Activated CD4-positive, CD25-positive, alpha-beta regulatory T cell treated with anti-CD3 and anti-CD28 coated beads, Interleukin-2, amount 50 U/mL, for 72 hours (primary cell): ENCODE results near the gene PSD2.
"Not testable (repeated sequence)": the region's sequence is repeated elsewhere in the genome, so short reads cannot be mapped to it uniquely, and the experiment has no call there.

Source experiments
- DNase-seq: peaks from one replicate; pipeline ENCODE4 v3.0.0; 2021

Gene PSD2

DNA sequence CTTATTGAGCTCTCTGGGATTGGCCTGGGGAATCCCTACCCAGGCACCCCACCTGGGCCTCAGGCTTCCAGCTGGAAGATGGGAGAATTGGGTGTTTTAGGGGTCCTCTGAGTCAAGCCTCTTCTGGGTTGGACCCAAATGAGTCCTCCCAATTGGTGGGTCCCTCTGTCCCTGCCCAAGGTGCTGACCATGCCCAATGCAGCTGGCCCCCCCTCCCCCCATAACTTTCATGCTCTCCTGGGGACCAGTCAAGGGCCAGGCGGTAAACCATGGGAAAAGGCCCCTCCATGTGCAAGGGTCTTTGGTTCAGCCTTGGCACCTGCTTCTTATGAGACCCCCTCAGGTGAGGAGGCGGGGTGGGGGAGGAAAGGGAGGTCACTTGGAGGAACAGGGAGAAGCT, 3.4 kb upstream of the PSD2 start:
- DNase-seq: no peak

DNA sequence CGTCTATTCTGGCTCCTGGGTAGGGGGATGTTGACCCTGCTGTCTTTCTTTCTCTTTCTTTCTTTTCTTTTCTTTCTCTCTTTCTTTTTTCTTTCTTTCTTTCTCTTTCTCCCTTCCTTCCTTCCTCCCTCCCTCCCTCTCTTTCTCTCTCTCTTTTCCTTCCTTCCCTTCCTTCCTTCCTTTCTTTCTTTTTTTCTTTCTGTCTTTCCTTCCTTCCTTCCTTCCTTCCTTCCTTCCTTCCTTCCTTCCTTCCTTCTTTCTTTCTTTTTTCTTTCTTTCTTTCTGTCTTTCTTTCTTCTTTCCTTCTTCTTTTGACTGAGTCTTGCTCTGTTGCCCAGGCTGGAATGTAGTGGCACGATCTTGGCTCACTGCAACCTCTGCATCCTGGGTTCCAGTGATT, 3.0 kb upstream of the PSD2 start:
- DNase-seq: not testable (repeated sequence)

DNA sequence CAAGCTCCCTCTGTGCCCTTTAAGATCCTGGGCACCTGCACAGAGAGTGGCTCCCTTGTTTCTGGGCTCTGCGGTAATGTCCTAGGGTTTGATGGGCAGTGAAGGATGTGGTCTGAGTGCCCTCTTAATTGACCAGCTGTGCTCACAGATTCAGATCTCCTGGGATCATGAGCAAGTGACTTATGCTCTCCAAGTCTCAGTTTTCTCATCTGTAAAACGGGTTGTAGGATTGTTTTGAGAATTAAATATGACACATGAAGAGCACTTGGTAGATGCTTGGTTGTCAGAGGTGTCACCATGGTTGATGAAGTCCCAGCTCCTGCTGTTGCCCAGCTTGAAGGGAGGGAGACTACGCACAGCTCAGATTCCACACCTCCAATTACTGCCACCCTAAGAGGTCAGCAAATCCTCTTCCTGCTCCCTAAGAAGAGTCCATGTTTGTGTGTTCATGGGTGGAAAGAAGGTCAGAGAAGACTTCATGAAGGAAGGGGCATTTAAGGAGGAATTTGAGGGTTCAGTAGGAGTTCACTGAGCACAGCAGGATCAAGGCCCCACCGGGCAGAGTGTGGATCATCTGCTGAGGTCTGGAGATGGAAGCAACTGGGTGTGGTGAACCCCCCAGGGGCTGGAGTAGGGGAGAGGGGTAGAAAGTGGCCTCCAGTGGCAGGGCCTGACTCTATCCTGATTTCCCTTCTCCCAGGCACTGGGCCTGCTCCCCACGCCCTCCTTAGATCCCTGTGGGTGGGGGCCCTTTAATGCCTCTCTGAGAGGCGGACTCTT, 1.4 kb upstream of the PSD2 start:
- DNase-seq: no peak

DNA sequence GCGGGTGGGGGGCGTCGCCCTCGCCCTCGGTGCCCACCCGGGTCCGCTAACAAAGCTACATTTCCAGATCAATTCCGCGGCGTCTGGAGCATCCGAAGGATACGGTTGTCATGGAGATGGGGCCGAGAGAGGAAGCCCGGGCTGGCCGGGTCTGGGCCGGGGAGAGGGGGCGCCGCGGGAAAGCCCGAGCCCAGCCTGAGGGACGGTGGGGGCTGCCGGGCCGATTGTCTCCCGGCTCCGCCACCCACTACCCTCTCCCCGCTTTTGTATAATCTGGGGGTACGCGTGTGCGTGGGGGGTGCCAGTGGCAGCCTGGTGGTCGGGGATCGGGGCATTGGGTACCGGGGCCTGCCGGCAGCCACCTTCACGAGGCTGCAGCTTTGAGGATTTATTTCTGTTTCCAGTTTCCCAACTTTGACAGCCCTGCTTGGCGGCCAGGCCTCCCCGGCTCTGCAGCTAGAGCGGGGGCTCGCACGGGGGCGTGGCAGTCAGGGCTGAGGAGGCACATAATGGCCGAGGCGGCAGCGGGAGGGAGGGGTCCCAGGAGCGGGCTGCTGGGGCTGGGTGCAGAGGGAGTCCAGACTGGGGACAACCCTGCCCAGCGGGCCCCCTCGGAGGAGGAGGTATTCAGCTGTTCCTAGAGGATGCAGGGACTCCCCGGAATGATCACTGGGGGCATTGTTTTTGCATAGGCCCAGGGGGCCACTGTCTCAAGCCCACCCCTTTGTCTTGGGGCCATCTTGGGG, 626 bp downstream of the PSD2 start:
- no peak for DNase-seq

DNA sequence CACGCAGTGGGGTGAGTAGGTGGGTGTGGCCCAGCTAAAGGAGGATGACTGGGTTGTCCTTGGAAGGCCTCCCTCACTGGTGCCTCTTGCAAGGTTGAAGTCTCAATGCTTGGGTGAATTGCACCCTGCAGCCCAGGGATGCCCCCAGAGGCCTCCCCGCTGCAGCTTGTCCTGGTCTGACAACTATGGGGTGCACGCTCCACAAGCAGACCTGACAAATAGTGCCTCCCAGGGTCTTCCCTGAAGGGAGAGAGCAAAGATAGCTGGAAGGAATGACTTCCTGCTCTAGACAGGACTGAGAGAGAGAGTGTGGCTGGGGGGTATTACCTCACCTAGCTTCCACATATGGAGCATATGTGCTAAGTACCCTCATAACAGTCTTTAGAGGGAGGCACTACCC, 1.7 kb downstream of the PSD2 start:
- no peak for DNase-seq

DNA sequence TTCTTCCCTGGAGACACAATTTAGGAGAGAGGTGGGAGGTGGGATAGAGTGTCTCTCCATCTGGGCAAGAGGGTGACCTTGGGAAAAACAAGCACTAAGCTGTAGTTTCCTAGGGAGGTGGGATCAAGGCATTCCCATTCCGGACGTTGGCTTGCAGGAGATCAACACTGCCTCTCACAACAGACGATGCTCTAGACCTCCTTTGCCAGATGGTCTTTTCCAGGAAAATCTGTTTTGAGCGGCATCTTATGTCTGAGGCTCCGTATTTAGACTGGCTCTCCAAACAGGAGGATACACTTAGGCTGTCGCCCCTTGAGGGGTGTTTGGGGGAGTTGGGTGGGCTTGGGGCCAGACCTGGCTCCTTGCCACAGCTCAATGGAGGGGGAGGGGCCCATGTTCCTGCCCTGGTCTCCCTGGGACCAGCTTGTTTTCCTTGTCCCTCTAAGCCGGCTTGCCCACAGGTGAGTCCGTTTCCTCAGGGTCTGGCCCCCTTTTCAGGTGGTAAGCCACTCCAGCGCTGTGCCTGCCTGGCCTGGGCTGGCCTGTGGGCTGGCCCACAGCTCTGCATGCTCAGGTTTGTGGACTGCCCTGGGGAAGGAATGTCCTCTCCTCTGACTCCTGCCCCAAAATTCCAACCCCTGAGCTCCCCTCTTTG, 2.4 kb downstream of the PSD2 start:
- no peak for DNase-seq

DNA sequence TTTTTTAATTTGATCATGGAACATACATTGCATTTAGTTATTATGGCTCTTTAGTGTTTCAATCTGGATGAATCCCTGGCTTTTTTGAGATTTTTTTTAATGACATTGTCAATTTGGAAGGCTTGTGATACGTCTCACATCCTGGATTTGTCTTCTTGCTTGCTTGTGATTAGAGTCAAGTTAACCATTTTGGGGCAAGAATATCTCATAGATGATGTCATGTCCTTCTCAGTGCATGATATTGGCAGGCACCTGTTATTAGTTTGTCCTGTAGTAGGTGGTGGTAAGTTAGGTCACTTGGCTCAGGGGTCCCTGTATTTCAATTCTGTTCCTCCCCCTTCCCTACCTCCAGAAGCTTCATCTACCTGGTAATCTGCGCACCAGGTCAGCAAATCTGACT, 3.3 kb downstream of the PSD2 start:
- DNase-seq: no peak

DNA sequence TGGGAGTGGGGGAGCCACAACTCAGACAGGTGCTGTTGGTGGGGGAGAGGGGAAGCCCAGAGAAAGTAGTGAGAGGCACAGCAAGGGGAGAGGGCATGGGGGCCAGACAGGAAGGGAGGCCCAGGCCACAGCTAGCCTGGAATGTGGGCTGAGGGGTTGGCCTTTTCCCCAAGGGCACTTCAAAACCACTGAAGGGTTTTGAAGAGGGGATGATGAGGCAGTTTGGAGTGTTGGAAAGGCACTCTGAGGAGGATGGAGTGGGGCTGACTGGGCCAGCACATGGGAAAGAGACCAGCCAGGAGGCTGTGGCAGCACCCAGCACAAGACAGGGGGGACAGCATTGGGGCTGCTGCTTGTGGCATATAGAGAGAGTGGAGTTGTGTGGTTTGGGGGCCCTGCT, 3.8 kb downstream of the PSD2 start:
- no peak for DNase-seq

DNA sequence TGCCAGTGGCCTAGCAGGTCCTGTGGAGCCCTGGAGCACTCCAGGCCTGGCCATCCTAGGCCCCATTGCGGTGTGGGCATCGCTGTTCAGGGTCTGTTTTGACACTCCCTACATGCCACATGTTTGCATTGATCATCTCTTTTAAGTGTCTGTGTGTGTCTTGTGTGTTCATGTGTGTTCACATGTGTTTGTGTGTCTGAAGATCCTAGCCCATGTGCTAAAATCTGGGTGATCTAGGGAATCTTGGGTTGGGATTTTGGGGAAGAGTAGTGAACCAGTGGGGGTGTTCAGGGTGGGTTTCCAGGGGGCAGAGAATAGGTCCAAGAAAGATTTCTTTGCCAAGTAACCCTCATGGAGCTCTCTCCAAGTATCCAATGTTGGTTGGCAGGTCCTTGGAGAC, 8.4 kb downstream of the PSD2 start:
- no peak for DNase-seq

DNA sequence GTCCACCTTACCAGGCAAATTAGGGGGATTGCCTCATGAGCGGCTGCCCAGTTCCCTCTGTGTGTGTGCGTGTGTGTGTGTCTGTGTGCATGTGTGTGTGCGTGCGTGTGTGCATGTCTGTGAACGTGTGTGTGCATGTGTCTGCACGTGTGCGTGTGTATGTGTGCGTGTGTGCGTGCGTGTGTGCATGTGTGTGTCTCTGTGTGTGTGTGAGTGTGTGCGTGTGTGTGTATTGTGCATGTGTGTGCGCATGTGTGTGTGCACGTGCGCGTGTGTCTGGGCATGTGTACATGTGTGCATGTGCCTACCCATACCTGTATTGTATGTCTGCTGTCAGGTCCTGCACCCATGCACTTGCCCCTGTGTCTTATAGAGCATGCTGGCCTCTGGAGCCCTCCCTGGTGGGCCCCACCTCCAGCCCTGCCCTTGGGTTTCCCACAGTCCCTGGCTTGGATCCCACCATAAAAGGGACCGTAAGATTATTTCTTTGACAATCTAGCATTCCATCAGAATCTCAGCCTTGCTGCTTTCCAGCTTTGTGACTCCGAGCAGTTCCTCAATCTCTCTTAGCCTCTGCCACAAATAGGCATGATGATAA, 9.3 kb downstream of the PSD2 start:
- DNase-seq: no peak

DNA sequence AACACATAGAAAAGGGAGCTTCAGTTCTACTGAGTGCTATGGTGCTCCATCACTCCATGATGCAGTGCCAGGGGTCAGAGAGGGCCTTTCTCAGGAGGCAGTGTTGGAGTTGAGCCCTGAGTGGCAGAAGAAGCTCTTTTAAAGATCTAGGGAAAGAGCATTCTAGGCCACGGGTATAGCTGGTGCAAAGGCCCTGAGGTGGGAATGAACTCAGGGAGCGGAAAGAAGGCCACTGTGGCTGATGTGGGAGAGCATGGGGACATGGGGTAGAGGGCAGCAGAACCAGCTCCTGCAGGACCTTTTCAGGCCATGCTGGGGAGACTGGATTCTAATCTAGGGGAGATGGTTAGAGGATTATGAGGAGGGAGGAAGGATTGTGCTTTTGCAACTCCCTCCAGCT, 9.9 kb downstream of the PSD2 start:
- DNase-seq: no peak

DNA sequence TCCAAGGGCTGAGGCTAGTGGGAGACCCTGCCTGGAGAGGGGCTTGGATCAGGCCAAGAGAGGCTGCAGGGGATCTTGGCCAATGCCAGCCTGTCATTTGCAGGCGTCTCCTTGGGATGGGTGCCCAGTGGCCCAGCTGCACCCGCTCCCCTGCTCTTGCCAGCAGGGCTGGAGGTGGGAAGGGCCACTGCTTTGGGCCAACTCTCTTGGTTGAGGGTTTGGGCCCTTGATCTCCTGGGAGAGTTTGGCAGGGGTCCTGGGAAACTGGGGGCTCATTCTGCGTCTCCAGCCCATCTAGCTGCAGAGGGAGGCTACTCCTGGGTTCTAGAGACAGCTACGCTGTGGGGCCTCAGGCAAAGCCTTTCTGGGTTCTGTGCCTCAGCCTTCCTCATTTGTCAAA, 10.5 kb downstream of the PSD2 start:
- no peak for DNase-seq

DNA sequence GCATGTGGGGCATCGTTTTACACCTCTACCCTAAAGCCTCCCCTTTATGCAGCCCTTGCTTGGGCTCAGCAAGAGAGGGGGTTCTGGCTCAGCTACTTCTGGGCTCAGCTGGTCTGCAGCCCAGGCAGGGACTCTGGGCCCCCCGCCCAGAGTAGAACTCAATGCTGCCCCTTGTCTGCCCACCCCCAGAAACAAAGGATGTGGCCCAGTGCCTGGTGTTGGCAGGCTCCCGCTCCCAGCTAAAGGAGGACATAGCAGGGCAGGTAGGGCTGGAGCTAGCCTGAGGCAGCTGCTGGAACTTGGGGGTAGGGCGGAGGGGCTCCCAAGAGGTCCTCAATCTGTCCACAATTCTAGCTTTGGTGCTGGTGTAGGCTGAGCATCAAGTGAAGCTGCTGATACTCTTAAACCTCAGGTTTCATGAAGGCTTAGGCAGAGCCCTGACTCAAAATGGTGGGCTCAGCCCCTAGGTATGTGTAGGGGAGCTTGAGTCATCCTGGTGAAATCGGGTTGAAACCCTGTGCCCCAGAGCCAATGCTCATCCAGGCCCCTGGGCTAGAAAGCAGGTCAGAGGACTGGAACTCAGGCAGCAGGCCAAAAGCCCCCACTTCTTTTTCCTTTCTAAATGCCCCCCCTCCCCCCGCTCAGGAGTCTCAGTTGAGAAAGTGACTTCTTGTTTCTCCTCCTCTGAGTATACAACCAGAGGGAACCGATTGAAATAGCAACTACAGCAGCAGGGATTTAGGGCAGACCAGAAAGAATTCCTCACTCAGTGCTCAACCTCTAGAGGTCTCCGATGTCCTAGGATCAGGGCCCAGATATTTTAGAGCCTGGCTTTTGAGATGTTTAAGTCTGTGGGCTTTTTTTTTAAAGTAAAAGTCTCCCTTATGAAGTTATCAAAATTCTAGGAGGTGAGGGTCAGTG, 11.4 kb downstream of the PSD2 start:
- no peak for DNase-seq

DNA sequence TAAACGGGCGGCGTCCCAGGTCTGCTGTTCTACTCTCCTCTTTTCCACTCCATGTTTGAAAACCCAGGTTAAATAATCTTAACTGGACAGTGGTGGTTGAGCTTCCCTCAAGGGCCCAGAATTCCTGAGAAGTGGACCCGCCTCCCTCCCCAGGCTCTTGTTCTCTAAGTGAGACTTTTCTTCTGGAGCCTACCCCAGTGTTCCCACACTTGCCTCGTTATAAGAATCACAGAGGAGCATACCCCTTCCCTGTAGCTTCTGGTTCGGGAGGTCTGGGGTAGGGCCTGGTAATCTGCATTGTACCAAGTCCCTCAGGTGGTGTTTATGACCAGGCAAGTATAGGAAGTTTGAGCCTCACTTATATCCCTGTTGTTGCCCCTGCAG, 12.0 kb downstream of the PSD2 start:
- DNase-seq: no peak

DNA sequence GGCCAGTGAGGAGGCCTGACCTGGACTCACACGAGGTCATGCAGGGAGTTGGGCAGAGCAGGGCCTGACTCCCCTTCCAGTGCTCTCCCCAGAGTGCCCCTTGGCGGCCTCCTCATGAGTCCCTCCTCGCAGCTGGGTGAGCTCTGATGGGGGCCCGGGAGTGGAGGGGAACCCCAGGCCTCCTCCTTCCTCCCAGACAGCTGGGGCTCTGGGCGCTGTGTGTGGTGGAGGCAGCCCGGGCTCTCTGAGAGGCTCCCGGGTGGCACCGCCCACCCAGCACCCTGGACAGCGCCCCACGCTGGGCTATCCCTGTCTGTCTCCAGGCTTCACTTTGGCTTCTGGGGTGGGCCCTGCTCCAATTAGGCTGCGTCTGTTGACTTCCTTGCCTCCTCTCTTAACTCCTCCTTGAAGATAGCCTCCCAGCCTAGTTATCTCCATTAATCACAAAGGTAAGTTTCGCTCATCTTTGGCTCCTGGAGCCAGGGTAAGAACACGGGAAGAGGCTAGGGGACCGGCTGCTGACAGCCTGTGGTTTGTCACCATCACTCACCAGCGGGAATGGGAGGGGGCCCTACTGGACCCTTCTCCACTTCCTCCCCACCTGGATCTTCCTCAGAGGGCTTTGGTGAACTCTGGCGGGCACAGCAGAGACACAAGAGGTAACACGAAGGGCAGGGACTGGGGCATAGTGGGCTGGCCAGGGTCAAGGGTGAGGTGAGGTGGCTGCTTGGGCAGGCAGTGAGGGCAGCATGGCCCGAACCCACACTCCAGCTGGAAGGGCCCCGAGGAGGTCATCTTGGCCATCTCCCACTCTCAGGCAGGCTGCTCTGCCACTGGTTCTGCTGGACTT, 13.1 kb downstream of the PSD2 start:
- no peak for DNase-seq

DNA sequence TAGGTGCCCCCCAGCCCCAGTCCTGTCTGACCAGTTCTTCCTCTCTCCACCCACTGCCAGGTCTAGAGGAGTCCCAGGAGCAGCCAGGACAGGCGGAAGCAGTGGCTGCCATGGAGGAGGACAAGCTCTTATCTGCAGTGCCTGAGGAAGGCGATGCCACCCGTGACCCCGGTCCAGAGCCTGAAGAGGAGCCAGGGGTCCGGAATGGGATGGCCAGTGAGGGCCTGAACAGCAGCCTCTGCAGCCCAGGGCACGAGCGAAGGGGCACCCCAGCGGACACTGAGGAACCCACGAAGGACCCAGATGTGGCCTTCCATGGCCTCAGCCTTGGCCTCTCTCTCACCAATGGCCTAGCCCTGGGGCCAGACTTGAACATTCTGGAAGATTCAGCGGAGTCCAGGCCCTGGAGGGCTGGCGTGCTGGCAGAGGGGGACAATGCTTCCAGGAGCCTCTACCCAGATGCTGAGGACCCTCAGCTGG, 13.8 kb downstream of the PSD2 start:
- DNase-seq: no peak

DNA sequence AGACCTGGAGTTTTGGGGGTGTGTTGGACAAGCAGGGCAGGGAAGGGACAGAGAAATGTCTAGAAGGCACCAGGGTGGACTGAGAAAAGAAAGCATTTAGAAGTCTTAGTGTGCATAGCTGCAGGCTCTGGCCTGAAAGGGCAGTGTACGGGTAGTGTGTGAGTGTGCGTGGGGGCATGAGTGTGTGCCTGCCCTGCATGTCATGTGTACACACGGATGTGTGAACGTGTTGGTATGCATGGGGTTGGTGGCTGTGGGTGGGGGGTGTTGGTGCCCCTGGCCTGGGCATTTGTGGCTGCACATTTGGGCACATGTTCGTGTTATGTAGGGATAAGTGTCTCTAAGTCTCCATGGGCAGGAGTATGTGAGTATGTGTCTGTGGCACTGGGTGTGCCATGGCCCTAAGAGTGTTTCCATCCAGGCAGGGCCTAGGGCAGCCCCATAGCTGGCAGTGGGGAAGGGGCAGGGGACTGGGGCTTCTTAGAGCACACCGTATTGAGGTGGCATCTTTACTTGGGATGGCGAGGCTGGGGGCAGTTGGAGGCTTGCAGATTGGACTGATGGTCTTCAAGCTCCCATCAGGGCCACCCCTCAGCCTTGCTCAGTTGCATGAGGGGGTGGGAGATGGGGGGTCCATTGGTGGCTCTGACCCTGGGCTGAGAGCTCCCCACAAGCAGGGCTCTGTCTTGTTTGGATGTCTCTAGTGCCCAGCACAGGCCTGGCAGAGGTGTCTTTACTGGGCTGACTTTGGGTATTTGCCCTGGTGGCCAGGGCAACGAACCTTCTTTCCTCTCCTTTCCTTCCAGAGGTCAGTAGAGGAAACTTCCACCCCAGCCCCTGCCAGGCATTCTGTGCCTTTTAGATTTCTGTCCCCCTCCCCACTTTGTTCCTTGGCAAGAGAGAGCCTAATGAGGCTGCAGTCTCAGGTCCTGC, 15.0 kb downstream of the PSD2 start:
- DNase-seq: no peak

DNA sequence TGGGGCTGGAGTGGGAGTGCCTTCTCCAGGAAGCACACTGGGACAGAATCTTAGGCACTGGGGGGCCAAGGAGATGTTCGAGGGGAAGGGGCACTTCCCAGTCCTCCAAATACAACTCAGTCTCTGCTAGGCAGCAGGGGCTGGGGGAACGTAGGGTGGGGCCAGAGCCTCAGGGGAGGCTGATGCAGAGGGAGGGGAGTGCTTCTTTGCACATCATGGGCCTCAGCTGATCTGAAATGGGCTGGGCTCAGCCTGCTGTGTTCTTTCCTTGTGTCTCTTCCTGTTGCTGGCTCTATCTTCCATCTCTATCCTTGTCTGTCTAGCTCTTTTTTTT, 15.6 kb downstream of the PSD2 start:
- no peak for DNase-seq

DNA sequence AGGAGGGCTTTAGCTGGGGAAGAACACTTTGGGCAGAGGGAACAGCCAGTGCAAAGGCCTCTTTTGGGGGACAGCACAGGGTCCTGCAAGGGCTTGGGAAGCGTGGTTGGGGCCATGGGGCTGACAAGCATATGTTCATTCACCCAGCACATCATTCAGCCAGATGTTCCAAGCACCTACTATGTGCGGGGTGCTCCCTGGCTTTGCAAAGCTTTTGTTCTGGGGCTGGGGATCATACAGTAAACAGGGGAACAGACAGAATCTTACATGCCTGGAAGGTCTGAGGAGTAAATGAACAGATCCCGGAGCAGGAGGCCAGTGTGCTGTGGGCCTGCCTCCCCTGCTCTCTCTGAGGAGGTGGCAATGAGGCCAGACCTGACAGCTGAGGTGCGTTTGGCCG, 16.7 kb downstream of the PSD2 start:
- DNase-seq: no peak
